Brain microvascular endothelial cell (primary cell): ENCODE data around the gene CFAP251.

ENCODE experiments used
- DNase-seq: peaks from one replicate; pipeline ENCODE4 v3.0.0-alpha.2; 2020
- H3K27ac ChIP-seq: fragments of 250-450 bp; sonication (Bioruptor Pico); 2 replicates; pipeline ENCODE4 v1.5.1; 2020; ENCODE audit warnings: mild to moderate bottlenecking, moderate library complexity
- H3K27me3 ChIP-seq: fragments of 250-450 bp; sonication (Bioruptor Pico); replicated peaks from 2 replicates; pipeline ENCODE4 v1.5.1; 2020; ENCODE audit warnings: mild to moderate bottlenecking
- H3K36me3 ChIP-seq: fragments of 250-450 bp; sonication (Bioruptor Pico); replicated peaks from 2 replicates; pipeline ENCODE4 v1.5.1; 2020; ENCODE audit warnings: mild to moderate bottlenecking
- H3K4me3 ChIP-seq: 2 replicates; pipeline ENCODE4 v1.5.1; 2011; ENCODE audit warnings: low read depth, mild to moderate bottlenecking, control low read depth, low read length, moderate library complexity
- CTCF ChIP-seq: IDR thresholded peaks from 2 replicates; pipeline ENCODE4 v1.5.1; 2011; ENCODE audit warnings: low read depth, mild to moderate bottlenecking, moderate library complexity, low read length, control low read depth, inconsistent platforms; ENCODE audit errors: missing control alignments
- in situ Hi-C: cut with HindIII; loops from 2 replicates; pipeline ENCODE4 v1.10.0; 2017; ENCODE audit warnings: low sequenced_read_pairs, low pct_ligation_motif_present

The CFAP251 gene

GRCh38 chr12:121942145-121942718 lies 23.8 kb downstream of the CFAP251 start:
- Histone ChIP-seq H3K36me3 (peaks cover 3% of the 10 kb centered on the region), H3K27ac (peak overlapping the region; percentile 84), H3K4me3 (no peak overlapping the region), H3K27me3 (no peaks in the 10 kb centered on the region)
- in situ Hi-C loops, result no loop called here
- peak; percentile 70 for DNase-seq
- TF ChIP-seq CTCF, result no peak

- Histone ChIP-seq H3K27me3 (no peaks in the 10 kb centered on the region), H3K27ac (no peak overlapping the region), H3K36me3 (peaks cover 2% of the 10 kb centered on the region), H3K4me3 (no peak overlapping the region)
- in situ Hi-C loops, result no loop called here
- TF ChIP-seq CTCF, result no peak
- no peak for DNase-seq
These were observed 25.5 kb downstream of the CFAP251 start for GRCh38 chr12:121943926-121944325.

- H3K27me3 ChIP-seq, result no peaks in the 10 kb centered on the region
- no peak overlapping the region for H3K27ac ChIP-seq
- no peak for DNase-seq
- in situ Hi-C loops, result no loop called here
- no peak for TF ChIP-seq CTCF
- no peak overlapping the region for H3K4me3 ChIP-seq
- H3K36me3 ChIP-seq, result peaks cover 2% of the 10 kb centered on the region
These were observed 28.1 kb downstream of the CFAP251 start for GRCh38 chr12:121946313-121947025.

GRCh38 chr12:121947981-121948380 lies 29.6 kb downstream of the CFAP251 start:
- in situ Hi-C loops, result no loop called here
- Histone ChIP-seq H3K27me3 (no peaks in the 10 kb centered on the region), H3K27ac (no peak overlapping the region), H3K4me3 (no peak overlapping the region), H3K36me3 (peaks cover 2% of the 10 kb centered on the region)
- TF ChIP-seq CTCF, result no peak
- peak; percentile 16 for DNase-seq

GRCh38 chr12:121949648-121950397 lies 31.4 kb downstream of the CFAP251 start:
- peak; percentile 94 for DNase-seq
- H3K36me3 ChIP-seq, result no peaks in the 10 kb centered on the region
- H3K4me3 ChIP-seq, result no peak overlapping the region
- in situ Hi-C loops, result no loop called here
- no peaks in the 10 kb centered on the region for H3K27me3 ChIP-seq
- TF ChIP-seq CTCF, result no peak
- peak overlapping the region; percentile 60 for H3K27ac ChIP-seq
